HG03565 (cell line): ENCODE data around the gene DKKL1.
A peak's percentile ranks its signal among the peaks of the same experiment; 100 is the strongest.
"Not testable (repeated sequence)": the region's sequence is repeated elsewhere in the genome, so short reads cannot be mapped to it uniquely, and the experiment has no call there.

Source experiments
- ATAC-seq: cut with Tn5 transposase; IDR thresholded peaks from one replicate; pipeline ENCODE4 v1.9.1; 2021; ENCODE audit warnings: mild to moderate bottlenecking, moderate library complexity; ENCODE audit not compliant: unreplicated experiment

DKKL1 gene

GRCh38 chr19:49363268-49364082 lies at the start of gene DKKL1:
Gene DKKL1 (plus strand): TSS chr19:49363877. CDS start chr19:49363999, 122 bp downstream.
- no peak for ATAC-seq

- no peak for ATAC-seq
Observed at GRCh38 chr19:49315111-49315510, 48.6 kb upstream of the DKKL1 start.

- no peak for ATAC-seq
Observed at GRCh38 chr19:49316284-49316683, 47.4 kb upstream of the DKKL1 start.

GRCh38 chr19:49318296-49318695 lies 45.4 kb upstream of the DKKL1 start:
- ATAC-seq = no peak

GRCh38 chr19:49324801-49325576 lies 38.7 kb upstream of the DKKL1 start, which contains the start of gene SLC6A16:
Gene SLC6A16 (minus strand): TSS chr19:49325191. CDS start chr19:49311347, 13,844 bp downstream.
- ATAC-seq = no peak

- ATAC-seq = not testable (repeated sequence)
Observed at GRCh38 chr19:49325756-49326155, 37.9 kb upstream of the DKKL1 start.

- no peak for ATAC-seq
Observed at GRCh38 chr19:49326165-49326704, 37.4 kb upstream of the DKKL1 start.

GRCh38 chr19:49327878-49328544 lies 35.7 kb upstream of the DKKL1 start:
- no peak for ATAC-seq

GRCh38 chr19:49328741-49329140 lies 34.9 kb upstream of the DKKL1 start:
- ATAC-seq = no peak

- ATAC-seq = not testable (repeated sequence)
Observed at GRCh38 chr19:49331187-49331586, 32.5 kb upstream of the DKKL1 start.

- ATAC-seq = peak; percentile 32
Observed at GRCh38 chr19:49331616-49332055, 32.0 kb upstream of the DKKL1 start.

- ATAC-seq = not testable (repeated sequence)
Observed at GRCh38 chr19:49332691-49333417, 30.8 kb upstream of the DKKL1 start.

- no peak for ATAC-seq
Observed at GRCh38 chr19:49333418-49333805, 30.3 kb upstream of the DKKL1 start.

GRCh38 chr19:49333811-49334288 lies 29.8 kb upstream of the DKKL1 start:
- peak; percentile 35 for ATAC-seq

- no peak for ATAC-seq
Observed at GRCh38 chr19:49335071-49335783, 28.4 kb upstream of the DKKL1 start, which contains the start of gene CD37. Gene CD37 (plus strand): TSS chr19:49335406. CDS start chr19:49335541, 135 bp downstream.

- ATAC-seq = no peak
Observed at GRCh38 chr19:49335784-49336481, 27.7 kb upstream of the DKKL1 start.

- ATAC-seq = no peak
Observed at GRCh38 chr19:49336482-49337266, 27.0 kb upstream of the DKKL1 start.
